GM12878 (cell line): ENCODE measurements around the gene BCAP31. TPM values are rescaled to one million over a fixed set of nuclear protein-coding genes. Genes with fewer than 3 reads are reported as not detected.

Source experiments
- ATAC-seq: fragments of 200-7000 bp; cut with Tn5 transposase; 3 replicates; pipeline ENCODE4 v1.9.1; 2020; ENCODE audit warnings: mild to moderate bottlenecking, moderate library complexity
- BruUV-seq: library from RNA; stranded (reverse); fragments of 400-500 nt; replicated peaks from 2 replicates; lab custom pipeline; 2021; lab: Mats Ljungman, UMichigan
- CTCF ChIA-PET: fragments of 300-600 bp; sonication (Branson Sonifier 250); formaldehyde crosslinking; extraction: SDS; loops from one replicate; lab custom pipeline; 2021; ENCODE audit warnings: inconsistent platforms; lab: Yijun Ruan, JAX
- POLR2A ChIA-PET: fragments of 350-600 bp; formaldehyde crosslinking; extraction: SDS; loops from one replicate; lab custom pipeline; 2021; ENCODE audit warnings: inconsistent platforms; lab: Charles Lee
- RAD21 ChIA-PET: fragments of 300-600 bp; sonication (Branson Sonifier 250); formaldehyde crosslinking; loops from one replicate; lab custom pipeline; 2023; ENCODE audit warnings: antibody characterized with exemption; ENCODE audit not compliant: unreplicated experiment; lab: Charles Lee
- SMC1A ChIA-PET: fragments of 300-600 bp; sonication (Branson Sonifier 250); formaldehyde crosslinking; loops from one replicate; lab custom pipeline; 2023; ENCODE audit not compliant: unreplicated experiment, uncharacterized antibody; lab: Charles Lee
- DNase-seq: peaks from one replicate; pipeline ENCODE4 v3.0.0-alpha.2; 2011; ENCODE audit warnings: low read depth, low spot score
- FAIRE-seq: peaks from 3 replicates; lab custom pipeline; 2011; peaks lifted over from hg19 to GRCh38; lab: Jason Lieb, UNC
- H2AFZ ChIP-seq: 2 replicates; pipeline ENCODE4 v1.6.0; 2011; ENCODE audit warnings: low read depth, low read length, control low read depth; ENCODE audit not compliant: control insufficient read depth
- H3K27ac ChIP-seq: 2 replicates; pipeline ENCODE4 v1.5.1; 2011; ENCODE audit warnings: control low read depth; ENCODE audit not compliant: control insufficient read depth, insufficient read depth
- H3K27me3 ChIP-seq, 2 experiments: replicated peaks in 1 of 2; 2 replicates each; pipeline versions ENCODE4 v1.6.0 to v1.6.1; 2011; ENCODE audit warnings: low read length in 1 of 2; ENCODE audit not compliant: control insufficient read depth in 2 of 2, insufficient read depth in 2 of 2
- H3K36me3 ChIP-seq, 2 experiments: 2 replicates each; pipeline ENCODE4 v1.5.1; 2011; ENCODE audit warnings: low read length in 1 of 2; ENCODE audit not compliant: control insufficient read depth in 2 of 2, insufficient read depth in 2 of 2
- H3K4me1 ChIP-seq: 2 replicates; pipeline ENCODE4 v1.6.1; 2011; ENCODE audit warnings: mild to moderate bottlenecking, low read length, moderate library complexity, mixed read lengths; ENCODE audit not compliant: control insufficient read depth, insufficient read depth
- H3K4me2 ChIP-seq: 2 replicates; pipeline ENCODE4 v1.6.0; 2011; ENCODE audit warnings: control low read depth; ENCODE audit not compliant: control insufficient read depth, insufficient read depth
- H3K4me3 ChIP-seq: fragments of 200-600 bp; sonication (generic); 2 replicates; pipeline ENCODE4 v1.5.1; 2016
- H3K79me2 ChIP-seq: 2 replicates; pipeline ENCODE4 v1.6.0; 2011; ENCODE audit warnings: low read length; ENCODE audit not compliant: control insufficient read depth, insufficient read depth
- H3K9ac ChIP-seq: 2 replicates; pipeline ENCODE4 v1.8.0; 2011; ENCODE audit warnings: low read length, control low read depth, mixed read lengths; ENCODE audit not compliant: control insufficient read depth, insufficient read depth
- H3K9me3 ChIP-seq: replicated peaks from 3 replicates; pipeline ENCODE4 v1.5.1; 2011; ENCODE audit warnings: mild to moderate bottlenecking, low read length; ENCODE audit not compliant: control insufficient read depth, insufficient read depth
- H4K20me1 ChIP-seq: 2 replicates; pipeline ENCODE4 v1.6.0; 2011; ENCODE audit not compliant: control insufficient read depth, insufficient read depth
- BACH1 ChIP-seq: fragments of 450-650 bp; IDR thresholded peaks from 2 replicates; pipeline ENCODE4 v1.6.1; 2017; ENCODE audit warnings: mild to moderate bottlenecking, borderline replicate concordance
- ESRRA ChIP-seq: IDR thresholded peaks from 2 replicates; pipeline ENCODE4 v1.6.1; 2012; ENCODE audit warnings: mild to moderate bottlenecking, low read length, improper control_type of control experiment
- HCFC1 ChIP-seq: fragments of 150-350 bp; IDR thresholded peaks from 2 replicates; pipeline ENCODE4 v1.6.1; 2014; ENCODE audit warnings: low read length
- HDAC2 ChIP-seq: fragments of 200-600 bp; sonication (generic); IDR thresholded peaks from 2 replicates; pipeline ENCODE4 v1.6.1; 2017
- HSF1 ChIP-seq: fragments of 150-350 bp; IDR thresholded peaks from 2 replicates; pipeline ENCODE4 v1.6.1; 2014; ENCODE audit warnings: mild to moderate bottlenecking, low read depth, low read length
- IRF4 ChIP-seq: IDR thresholded peaks from 2 replicates; pipeline ENCODE4 v1.6.1; 2011; ENCODE audit warnings: low read depth, low read length
- JUND ChIP-seq: IDR thresholded peaks from 2 replicates; pipeline ENCODE4 v1.6.1; 2012; ENCODE audit warnings: low read depth, mild to moderate bottlenecking, low read length, improper control_type of control experiment, moderate library complexity
- NR2C1 ChIP-seq: fragments of 450-650 bp; IDR thresholded peaks from 2 replicates; pipeline ENCODE4 v1.6.1; 2017; ENCODE audit warnings: antibody characterized with exemption, mild to moderate bottlenecking, moderate library complexity
- PML ChIP-seq: IDR thresholded peaks from 2 replicates; pipeline ENCODE4 v1.6.1; 2012; ENCODE audit warnings: low read length, inconsistent platforms
- POLR2A ChIP-seq: IDR thresholded peaks from 2 replicates; pipeline ENCODE4 v1.6.1; 2011; ENCODE audit warnings: low read depth, mild to moderate bottlenecking, low read length
- SMAD5 ChIP-seq: IDR thresholded peaks from 2 replicates; pipeline ENCODE4 v1.6.1; 2016; ENCODE audit warnings: antibody characterized with exemption, low read depth
- SUZ12 ChIP-seq: fragments of 200-600 bp; sonication (generic); IDR thresholded peaks from one replicate; pipeline ENCODE4 v1.6.1; 2018; ENCODE audit warnings: antibody characterized with exemption, mild to moderate bottlenecking; ENCODE audit not compliant: unreplicated experiment
- TAF1 ChIP-seq: IDR thresholded peaks from 2 replicates; pipeline ENCODE4 v1.6.1; 2011; ENCODE audit warnings: mild to moderate bottlenecking, low read depth, low read length, borderline replicate concordance
- ZBTB40 ChIP-seq: fragments of 450-650 bp; IDR thresholded peaks from 2 replicates; pipeline ENCODE4 v1.6.1; 2016; ENCODE audit warnings: mild to moderate bottlenecking, moderate library complexity, borderline replicate concordance
- ZZZ3 ChIP-seq: IDR thresholded peaks from 2 replicates; pipeline ENCODE4 v1.6.1; 2011; ENCODE audit warnings: low read depth; ENCODE audit not compliant: control insufficient read depth, insufficient read length
- whole genome bisulfite sequencing: methylation state at CpG from one replicate; pipeline ENCODE4 v1.1.6; 2016; ENCODE audit warnings: low lambda C conversion rate; ENCODE audit not compliant: insufficient replicate concordance, insufficient coverage; ENCODE audit errors: missing lambda C conversion rate; 5-methylcytosine and 5-hydroxymethylcytosine counted together
- in situ Hi-C: fragments of 300-500 bp; cut with MboI; formaldehyde crosslinking; loops from 9 replicates; pipeline ENCODE4 v1.14.3; 2018; ENCODE audit warnings: mixed read lengths
- intact Hi-C: fragments of 100-400 bp; cut with micrococcal nuclease; formaldehyde crosslinking; loops from one replicate; pipeline ENCODE4 v1.14.2; 2022; ENCODE audit not compliant: unreplicated experiment
- polyA plus RNA-seq, 11 experiments: library from polyadenylated mRNA; depleted of rRNA in 4 of 11; unstranded in 6 of 11; stranded (reverse) in 5 of 11; fragments of >200 nt; fragmentation: Nextera tagmentation in 4 of 11; fragmentation: Illumina TruSeq in 1 of 11; extraction: Ambion mirVana in 4 of 11; extraction: Trizol in 1 of 11; gene quantifications; 1 replicate in 1 of 11; 2 replicates in 10 of 11; pipeline versions ENCODE4 v1.2.1 to v1.2.3, GENCODE V29; 2011 to 2016; ENCODE audit warnings: inconsistent platforms in 2 of 11, missing spikeins in 2 of 11, low read depth in 1 of 11
- total RNA-seq, 4 experiments: library from RNA; depleted of rRNA in 3 of 4; stranded (reverse); fragments of >200 nt in 3 of 4; fragmentation: Illumina TruSeq in 1 of 4; extraction: Trizol in 1 of 4; gene quantifications; 2 replicates each; pipeline versions ENCODE4 v1.2.1 to v1.2.3, GENCODE V29; 2013 to 2021
- TF ChIP-seq, protein P1 (sequence below): IDR thresholded peaks from 2 replicates; pipeline ENCODE4 v1.6.1; 2012; ENCODE audit warnings: low read depth, low read length, improper control_type of control experiment
- TF ChIP-seq, protein P2 (sequence below): fragments of 450-650 bp; IDR thresholded peaks from 2 replicates; pipeline ENCODE4 v1.6.1; 2017; ENCODE audit warnings: low read depth, mild to moderate bottlenecking, moderate library complexity
- TF ChIP-seq, protein P3 (sequence below): fragments of 450-650 bp; IDR thresholded peaks from 2 replicates; pipeline ENCODE4 v1.6.1; 2016; ENCODE audit warnings: mild to moderate bottlenecking

Gene BCAP31
- total and polyA plus RNA-seq, 10 of the 15 experiments (the other 5 are each of a cell fraction or from before 2014, with no cell fraction given) = 63.1 to 246 (median 95.6) TPM

GRCh38 chrX:153755136-153755535, 30.9 kb upstream of the BCAP31 start:
- H3K9ac ChIP-seq = no peak overlapping the region
- no peak overlapping the region for H3K4me3 ChIP-seq
- H3K79me2 ChIP-seq = no peaks in the 10 kb centered on the region
- no peak overlapping the region for H3K4me2 ChIP-seq
- 73% methylated on average over 1 of the region's 1 CpG for WGBS
- TF ChIP-seq PML = no peak
- no peak for TF ChIP-seq HDAC2
- no peak for TF ChIP-seq IRF4
- no peak for TF ChIP-seq ZBTB40
- TF ChIP-seq, protein P1, sequence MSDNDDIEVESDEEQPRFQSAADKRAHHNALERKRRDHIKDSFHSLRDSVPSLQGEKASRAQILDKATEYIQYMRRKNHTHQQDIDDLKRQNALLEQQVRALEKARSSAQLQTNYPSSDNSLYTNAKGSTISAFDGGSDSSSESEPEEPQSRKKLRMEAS = no peak
- TF ChIP-seq JUND = no peak
- TF ChIP-seq HSF1 = no peak
- no peak for TF ChIP-seq TAF1
- no peak for TF ChIP-seq HCFC1
- no peak for TF ChIP-seq SUZ12
- TF ChIP-seq NR2C1 = no peak
- no peak for TF ChIP-seq ZZZ3
- no peak for TF ChIP-seq BACH1
- TF ChIP-seq SMAD5 = no peak
- TF ChIP-seq, protein P2, sequence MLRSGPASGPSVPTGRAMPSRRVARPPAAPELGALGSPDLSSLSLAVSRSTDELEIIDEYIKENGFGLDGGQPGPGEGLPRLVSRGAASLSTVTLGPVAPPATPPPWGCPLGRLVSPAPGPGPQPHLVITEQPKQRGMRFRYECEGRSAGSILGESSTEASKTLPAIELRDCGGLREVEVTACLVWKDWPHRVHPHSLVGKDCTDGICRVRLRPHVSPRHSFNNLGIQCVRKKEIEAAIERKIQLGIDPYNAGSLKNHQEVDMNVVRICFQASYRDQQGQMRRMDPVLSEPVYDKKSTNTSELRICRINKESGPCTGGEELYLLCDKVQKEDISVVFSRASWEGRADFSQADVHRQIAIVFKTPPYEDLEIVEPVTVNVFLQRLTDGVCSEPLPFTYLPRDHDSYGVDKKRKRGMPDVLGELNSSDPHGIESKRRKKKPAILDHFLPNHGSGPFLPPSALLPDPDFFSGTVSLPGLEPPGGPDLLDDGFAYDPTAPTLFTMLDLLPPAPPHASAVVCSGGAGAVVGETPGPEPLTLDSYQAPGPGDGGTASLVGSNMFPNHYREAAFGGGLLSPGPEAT = no peak
- TF ChIP-seq POLR2A = no peak
- TF ChIP-seq ESRRA = no peak
- TF ChIP-seq, protein P3, sequence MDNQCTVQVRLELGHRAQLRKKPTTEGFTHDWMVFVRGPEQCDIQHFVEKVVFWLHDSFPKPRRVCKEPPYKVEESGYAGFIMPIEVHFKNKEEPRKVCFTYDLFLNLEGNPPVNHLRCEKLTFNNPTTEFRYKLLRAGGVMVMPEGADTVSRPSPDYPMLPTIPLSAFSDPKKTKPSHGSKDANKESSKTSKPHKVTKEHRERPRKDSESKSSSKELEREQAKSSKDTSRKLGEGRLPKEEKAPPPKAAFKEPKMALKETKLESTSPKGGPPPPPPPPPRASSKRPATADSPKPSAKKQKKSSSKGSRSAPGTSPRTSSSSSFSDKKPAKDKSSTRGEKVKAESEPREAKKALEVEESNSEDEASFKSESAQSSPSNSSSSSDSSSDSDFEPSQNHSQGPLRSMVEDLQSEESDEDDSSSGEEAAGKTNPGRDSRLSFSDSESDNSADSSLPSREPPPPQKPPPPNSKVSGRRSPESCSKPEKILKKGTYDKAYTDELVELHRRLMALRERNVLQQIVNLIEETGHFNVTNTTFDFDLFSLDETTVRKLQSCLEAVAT = no peak
- no peaks in the 10 kb centered on the region for H3K27me3 ChIP-seq
- ChIA-PET POLR2A (interaction anchor here (0.6 kb wide), 1 partner anchor 70 kb away, joined by 3 read pairs; no protein-coding TSS in a partner anchor), SMC1A (no interaction called here), RAD21 (no interaction called here), CTCF (no interaction called here)
- in situ Hi-C loops = no loop called here
- no peak overlapping the region for H3K27ac ChIP-seq
- DNase-seq (no peak), FAIRE-seq (no peak), ATAC-seq (no peak)
- H4K20me1 ChIP-seq = no peaks in the 10 kb centered on the region
- no TSS peak for BruUV-seq
- H3K36me3 ChIP-seq = no peaks in the 10 kb centered on the region
- intact Hi-C loops = no loop called here
- no peak overlapping the region for H2AFZ ChIP-seq
- no peaks in the 10 kb centered on the region for H3K9me3 ChIP-seq
- H3K4me1 ChIP-seq = no peaks in the 10 kb centered on the region
